Neural cell (in vitro differentiated cells): ENCODE results near the gene ENHO. TPM values are rescaled to one million over a fixed set of nuclear protein-coding genes. Genes with fewer than 3 reads are reported as not detected.

ENCODE experiments used
- H2AFZ ChIP-seq: fragments of 200-600, 300-800 bp; sonication (generic), shearing (Covaris generic); 2 replicates; pipeline ENCODE4 v1.6.0; 2014; ENCODE audit warnings: low read depth, mild to moderate bottlenecking, antibody characterized with exemption, low read length, moderate library complexity
- H3F3A ChIP-seq: fragments of 200-600 bp; shearing (Covaris generic); 2 replicates; pipeline ENCODE4 v1.6.1; 2016; ENCODE audit warnings: mild to moderate bottlenecking, moderate library complexity, mixed read lengths, antibody characterized with exemption, low read length; ENCODE audit not compliant: insufficient read depth, poor library complexity, severe bottlenecking
- H3K27ac ChIP-seq: fragments of 200-600, 300-800 bp; sonication (generic), shearing (Covaris generic); 2 replicates; pipeline ENCODE4 v1.5.1; 2014; ENCODE audit warnings: mild to moderate bottlenecking, low read length, moderate library complexity
- H3K27me3 ChIP-seq: fragments of 300-800, 200-600 bp; sonication (generic), shearing (Covaris generic); 2 replicates; pipeline ENCODE4 v1.6.0; 2014; ENCODE audit warnings: mild to moderate bottlenecking, low read depth, low read length, moderate library complexity; ENCODE audit not compliant: insufficient read depth
- H3K36me3 ChIP-seq: fragments of 300-800, 200-600 bp; sonication (generic), shearing (Covaris generic); 2 replicates; pipeline ENCODE4 v1.5.1; 2014; ENCODE audit warnings: mild to moderate bottlenecking, antibody characterized with exemption, low read length, moderate library complexity; ENCODE audit not compliant: insufficient read depth
- H3K4me2 ChIP-seq: fragments of 300-800, 200-600 bp; sonication (generic), shearing (Covaris generic); 2 replicates; pipeline ENCODE4 v1.6.0; 2014; ENCODE audit warnings: mild to moderate bottlenecking, low read length
- H3K4me3 ChIP-seq: fragments of 300-800, 200-600 bp; sonication (generic), shearing (Covaris generic); 2 replicates; pipeline ENCODE4 v1.5.1; 2014; ENCODE audit warnings: mild to moderate bottlenecking, low read length, moderate library complexity
- H3K79me2 ChIP-seq: fragments of 200-600 bp; shearing (Covaris generic); replicated peaks from 2 replicates; pipeline ENCODE4 v1.6.0; 2014; ENCODE audit warnings: mild to moderate bottlenecking, low read length, moderate library complexity; ENCODE audit not compliant: insufficient read depth
- H3K9ac ChIP-seq: fragments of 300-800, 200-600 bp; sonication (generic), shearing (Covaris generic); 2 replicates; pipeline ENCODE4 v1.6.1; 2016; ENCODE audit warnings: mild to moderate bottlenecking, low read length, mixed read lengths
- H3K9me2 ChIP-seq: fragments of 200-600 bp; shearing (Covaris generic); 2 replicates; pipeline ENCODE4 v1.6.1; 2016; ENCODE audit warnings: mild to moderate bottlenecking, low read length, mixed read lengths; ENCODE audit not compliant: insufficient read depth
- H3K9me3 ChIP-seq: fragments of 200-600, 300-800 bp; sonication (generic), shearing (Covaris generic); 2 replicates; pipeline ENCODE4 v1.6.1; 2016; ENCODE audit warnings: mild to moderate bottlenecking, mixed run types, low read length, moderate library complexity, mixed read lengths
- H4K20me1 ChIP-seq: fragments of 200-600 bp; shearing (Covaris generic); 2 replicates; pipeline ENCODE4 v1.6.1; 2016; ENCODE audit warnings: mild to moderate bottlenecking, mixed run types; ENCODE audit not compliant: insufficient read depth
- CTCF ChIP-seq: fragments of 450-650 bp; IDR thresholded peaks from 2 replicates; pipeline ENCODE4 v1.5.1; 2014; ENCODE audit warnings: antibody characterized with exemption, mild to moderate bottlenecking, moderate library complexity; ENCODE audit not compliant: poor library complexity, severe bottlenecking
- EP300 ChIP-seq: fragments of 450-650 bp; conservative IDR thresholded peaks from 2 replicates; pipeline ENCODE4 v1.6.1; 2014; ENCODE audit warnings: antibody characterized with exemption, mild to moderate bottlenecking, moderate library complexity; ENCODE audit not compliant: poor library complexity, severe bottlenecking
- EZH2 ChIP-seq: fragments of 200-600, 300-800 bp; shearing (Covaris generic), sonication (generic); IDR thresholded peaks from 2 replicates; pipeline ENCODE4 v1.6.1; 2014; ENCODE audit warnings: antibody characterized with exemption, low read length, borderline replicate concordance, mild to moderate bottlenecking; ENCODE audit not compliant: insufficient read depth, poor library complexity, severe bottlenecking
- MXI1 ChIP-seq: fragments of 450-650 bp; conservative IDR thresholded peaks from 2 replicates; pipeline ENCODE4 v1.6.1; 2014; ENCODE audit warnings: antibody characterized with exemption, mild to moderate bottlenecking; ENCODE audit not compliant: poor library complexity, severe bottlenecking
- POLR2AphosphoS5 ChIP-seq: IDR thresholded peaks from 2 replicates; pipeline ENCODE4 v1.6.1; 2012
- RAD21 ChIP-seq: fragments of 450-650 bp; conservative IDR thresholded peaks from 2 replicates; pipeline ENCODE4 v1.6.1; 2014; ENCODE audit warnings: antibody characterized with exemption, mild to moderate bottlenecking, moderate library complexity
- REST ChIP-seq: IDR thresholded peaks from 2 replicates; pipeline ENCODE4 v1.6.1; 2012; ENCODE audit warnings: borderline replicate concordance
- SMC3 ChIP-seq: fragments of 450-650 bp; conservative IDR thresholded peaks from 2 replicates; pipeline ENCODE4 v1.6.1; 2014; ENCODE audit warnings: antibody characterized with exemption, mild to moderate bottlenecking, moderate library complexity; ENCODE audit not compliant: poor library complexity
- TAF1 ChIP-seq: IDR thresholded peaks from 2 replicates; pipeline ENCODE4 v1.6.1; 2012; ENCODE audit warnings: low read depth
- polyA plus RNA-seq: library from polyadenylated mRNA; depleted of rRNA; stranded (reverse); fragments of >200 nt; gene quantifications from 2 replicates; pipeline ENCODE4 v1.2.3, GENCODE V29; 2014

ENHO gene
- polyA plus RNA-seq, 1 donor from 2014 or later: 172 TPM

GRCh38 chr9:34502471-34502870 is 20.3 kb downstream of the ENHO start:
- no peaks in the 10 kb centered on the region for H3K79me2 ChIP-seq
- no peaks in the 10 kb centered on the region for H3K9me2 ChIP-seq
- no peak overlapping the region for H2AFZ ChIP-seq
- H3K27ac ChIP-seq: peak overlapping the region; percentile 21
- H3F3A ChIP-seq: peaks cover 6% of the 10 kb centered on the region
- H3K9ac ChIP-seq: no peak overlapping the region
- H3K4me2 ChIP-seq: no peak overlapping the region
- no peak overlapping the region for H3K4me3 ChIP-seq
- TF ChIP-seq POLR2AphosphoS5 (no peak), SMC3 (no peak), RAD21 (no peak), CTCF (no peak), EP300 (no peak), MXI1 (no peak), REST (no peak), TAF1 (no peak), EZH2 (no peak)
- H3K27me3 ChIP-seq: no peaks in the 10 kb centered on the region
- H4K20me1 ChIP-seq: no peaks in the 10 kb centered on the region
- H3K36me3 ChIP-seq: no peaks in the 10 kb centered on the region
- H3K9me3 ChIP-seq: no peaks in the 10 kb centered on the region

- no peaks in the 10 kb centered on the region for H4K20me1 ChIP-seq
- H3K27me3 ChIP-seq: no peaks in the 10 kb centered on the region
- H3K4me2 ChIP-seq: no peak overlapping the region
- no peak overlapping the region for H3K4me3 ChIP-seq
- no peaks in the 10 kb centered on the region for H3K79me2 ChIP-seq
- H3K9me3 ChIP-seq: no peaks in the 10 kb centered on the region
- H3K27ac ChIP-seq: no peak overlapping the region
- no peak overlapping the region for H2AFZ ChIP-seq
- TF ChIP-seq CTCF (no peak), SMC3 (no peak), TAF1 (no peak), RAD21 (no peak), EP300 (no peak), MXI1 (no peak), EZH2 (no peak), REST (no peak), POLR2AphosphoS5 (no peak)
- H3K9me2 ChIP-seq: no peaks in the 10 kb centered on the region
- peaks cover 6% of the 10 kb centered on the region for H3F3A ChIP-seq
- H3K36me3 ChIP-seq: no peaks in the 10 kb centered on the region
- H3K9ac ChIP-seq: no peak overlapping the region
Measured at GRCh38 chr9:34501889-34502425, 20.8 kb downstream of the ENHO start.
